CD4-positive, alpha-beta T cell treated with Interleukin-1 beta for 1 hour (primary cell): ENCODE measurements around the gene ANKK1.

Experiments
- DNase-seq, 2 donors: peaks; one replicate each; pipeline ENCODE4 v3.0.0-alpha.2; 2020 to 2022

ANKK1 gene

DNA sequence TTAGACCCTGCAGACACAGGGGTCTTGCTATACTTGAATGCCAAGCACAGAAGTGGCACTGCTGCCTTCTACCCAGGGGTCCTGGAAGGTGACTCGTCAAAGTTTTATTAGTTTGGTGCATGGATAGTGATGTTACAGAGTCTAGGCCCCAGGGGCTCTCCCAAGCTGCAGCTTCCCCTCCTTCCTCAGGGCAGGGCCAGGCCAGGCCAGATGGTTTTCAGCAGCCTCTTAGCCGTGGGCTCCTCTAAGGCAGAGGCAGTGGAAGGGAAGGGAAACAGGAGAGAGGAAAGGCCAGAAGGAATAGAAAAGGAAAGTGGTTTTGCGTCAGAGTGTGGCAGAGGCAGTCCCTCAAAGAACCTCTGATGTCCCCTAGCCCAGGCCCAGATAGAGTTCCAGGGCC, 21.9 kb downstream of the ANKK1 start:
- no peak for DNase-seq

DNA sequence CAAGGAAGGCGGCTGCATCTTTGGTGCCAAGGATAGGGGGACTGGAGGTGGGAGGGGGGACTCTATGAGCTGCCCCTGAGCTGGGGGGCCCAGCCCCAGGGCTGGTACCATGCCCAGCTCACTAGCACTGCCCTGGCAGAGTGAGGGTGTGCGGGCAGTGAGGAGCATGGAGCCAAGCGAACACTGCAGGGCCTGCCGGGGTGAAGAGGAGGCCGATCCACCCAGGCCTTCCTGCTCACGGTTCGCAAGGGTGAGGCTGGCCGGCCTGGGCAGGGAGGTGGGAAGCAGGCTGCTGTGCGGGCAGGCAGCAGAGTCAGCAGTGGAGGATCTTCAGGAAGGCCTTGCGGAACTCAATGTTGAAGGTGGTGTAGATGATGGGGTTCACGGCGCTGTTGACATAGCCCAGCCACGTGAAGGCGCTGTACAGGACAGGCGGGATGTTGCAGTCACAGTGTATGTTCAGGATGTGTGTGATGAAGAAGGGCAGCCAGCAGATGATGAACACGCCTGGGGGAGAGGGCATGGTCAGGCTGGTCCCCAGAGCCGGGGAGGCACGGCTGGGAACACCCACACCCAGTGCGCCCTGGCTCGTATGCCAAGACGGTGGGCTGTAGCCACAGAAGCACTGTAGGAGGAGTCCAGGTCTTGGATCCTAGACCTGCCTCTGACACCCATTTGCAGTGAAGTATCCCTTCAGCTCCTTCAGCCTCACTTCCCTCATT, 23.0 kb downstream of the ANKK1 start:
- no peak for DNase-seq

DNA sequence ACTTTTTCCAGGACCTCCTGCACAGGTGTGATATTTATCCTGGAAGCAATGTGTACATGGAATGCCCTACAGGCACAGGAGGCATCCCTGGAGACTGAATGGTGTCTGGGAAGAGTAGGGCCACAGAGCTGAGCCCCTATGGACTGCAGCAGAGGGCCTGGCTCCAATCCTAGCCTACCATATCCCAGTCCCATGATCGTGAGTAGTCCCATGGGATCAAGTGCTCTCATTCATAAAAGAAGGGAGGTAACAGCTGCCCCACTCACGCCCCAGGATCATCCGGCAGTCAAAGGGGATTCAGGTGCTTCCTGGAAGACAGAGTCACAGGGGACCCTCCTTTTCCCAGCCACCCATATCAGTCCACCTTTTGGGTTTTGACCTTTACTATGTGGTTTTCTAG, 24.0 kb downstream of the ANKK1 start:
- no peak for DNase-seq

DNA sequence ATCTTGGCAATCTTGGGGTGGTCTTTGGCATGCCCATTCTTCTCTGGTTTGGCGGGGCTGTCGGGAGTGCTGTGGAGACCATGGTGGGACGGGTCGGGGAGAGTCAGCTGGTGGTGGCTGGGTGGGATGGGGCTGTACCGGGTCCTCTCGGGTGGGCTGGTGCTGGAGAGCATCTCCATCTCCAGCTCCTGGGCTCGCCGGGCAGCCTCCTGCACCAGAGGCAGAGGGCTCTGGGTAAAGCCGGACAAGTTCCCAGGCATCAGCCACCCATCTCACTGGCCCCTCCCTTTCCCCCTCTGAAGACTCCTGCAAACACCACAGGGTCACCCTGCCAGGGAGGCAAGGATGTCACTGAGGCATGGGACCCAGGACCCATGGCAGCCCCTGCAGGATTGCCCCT, 25.1 kb downstream of the ANKK1 start:
- DNase-seq = no peak

DNA sequence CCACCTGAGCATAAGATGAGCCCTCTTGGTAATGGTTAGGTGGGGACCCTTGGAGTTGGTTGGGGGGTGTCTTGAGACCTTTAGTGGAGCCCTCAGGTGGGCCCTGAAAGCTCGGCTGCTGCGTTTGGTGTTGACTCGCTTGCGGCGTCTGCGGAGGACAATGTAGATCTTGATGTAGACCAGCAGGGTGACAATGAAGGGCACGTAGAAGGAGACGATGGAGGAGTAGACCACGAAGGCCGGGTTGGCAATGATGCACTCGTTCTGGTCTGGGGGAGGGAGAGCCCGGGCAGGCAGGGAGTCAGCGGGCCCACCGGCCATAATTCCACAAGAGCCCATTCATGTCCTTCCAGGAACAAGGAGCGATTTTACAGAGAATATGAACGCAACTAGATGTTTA, 27.8 kb downstream of the ANKK1 start:
- DNase-seq = no peak

DNA sequence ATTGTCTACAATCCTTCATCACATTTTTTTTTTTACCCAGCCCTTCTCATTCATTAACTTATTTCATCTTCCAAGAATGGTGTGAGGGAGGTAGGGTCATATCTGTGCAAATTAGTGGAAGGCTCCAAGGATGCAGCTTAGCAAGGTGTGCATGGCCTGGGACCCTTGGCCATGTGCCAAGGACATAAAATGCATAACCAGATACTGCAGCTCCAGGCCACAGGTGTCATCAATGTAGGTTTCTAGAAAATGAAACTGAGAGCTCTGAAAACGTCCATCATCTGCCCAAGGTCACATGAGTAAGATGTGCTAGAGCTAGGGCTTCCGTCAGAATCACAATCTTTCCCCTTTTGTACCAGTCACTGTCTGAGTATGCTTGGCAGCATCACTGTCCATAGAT, 29.8 kb downstream of the ANKK1 start:
- no peak for DNase-seq

DNA sequence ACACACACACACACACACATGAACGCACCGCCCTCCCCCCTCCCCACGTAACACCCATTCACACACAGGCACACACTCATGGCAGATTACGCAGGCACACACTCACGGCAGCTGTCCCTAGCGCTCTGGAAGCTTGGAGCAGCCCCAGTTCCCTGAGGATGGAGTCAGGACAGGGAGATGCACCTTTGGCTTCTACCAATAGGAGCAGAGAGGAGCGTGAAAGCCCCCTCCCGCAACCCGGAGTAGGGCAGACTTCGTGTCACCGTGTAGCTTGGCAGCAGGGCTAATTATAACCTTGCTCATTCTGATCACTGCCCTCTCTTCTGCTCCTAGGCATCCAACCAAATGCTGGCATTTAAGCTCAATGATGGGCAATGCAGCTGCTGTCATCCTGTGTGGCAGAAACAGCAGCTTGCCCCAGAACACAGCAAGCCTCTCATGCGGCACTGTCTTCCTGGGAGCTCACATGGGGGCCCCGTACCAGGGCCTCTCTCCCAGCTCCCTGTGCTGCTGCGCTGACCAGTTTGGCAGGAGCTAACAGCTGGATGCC, 31.9 kb downstream of the ANKK1 start:
- no peak for DNase-seq

DNA sequence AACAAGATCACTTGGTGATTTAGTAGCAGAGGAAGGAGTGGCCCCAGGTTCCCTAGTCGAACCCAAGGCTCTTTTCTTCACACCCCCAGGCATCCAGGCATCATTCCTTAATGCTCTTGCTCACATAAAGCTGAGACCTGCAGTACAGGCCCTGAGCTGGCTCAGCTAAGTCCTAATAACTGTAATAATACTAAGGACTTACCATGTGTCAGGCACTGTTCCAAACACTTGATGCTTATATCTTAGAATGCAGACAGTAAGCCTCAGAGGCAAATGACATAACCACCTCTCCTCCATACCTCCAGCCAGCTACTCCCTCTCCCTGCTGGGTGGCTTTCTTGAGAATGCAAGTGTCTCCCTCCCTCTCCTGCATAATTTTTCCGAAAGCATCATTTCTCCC, 33.2 kb downstream of the ANKK1 start:
- no peak for DNase-seq

DNA sequence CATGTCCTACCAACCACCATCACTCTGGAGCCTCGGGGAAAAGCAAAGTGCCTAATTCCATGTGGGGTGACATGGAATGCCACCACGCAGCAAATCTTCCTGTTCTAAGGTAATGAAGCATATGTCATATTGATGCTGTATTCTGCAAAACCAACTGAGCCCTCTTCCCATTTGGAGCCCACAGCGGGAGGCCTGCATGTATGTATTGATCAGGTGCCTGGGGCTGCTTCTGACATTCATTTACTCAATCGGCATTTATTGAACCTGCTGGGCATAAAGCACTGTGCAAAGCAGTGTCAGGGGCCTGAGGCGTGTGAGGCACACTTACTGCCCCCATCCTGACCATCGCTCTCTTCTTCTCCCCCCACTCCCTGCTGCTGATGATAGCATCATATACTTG, 39.1 kb downstream of the ANKK1 start:
- DNase-seq = no peak

DNA sequence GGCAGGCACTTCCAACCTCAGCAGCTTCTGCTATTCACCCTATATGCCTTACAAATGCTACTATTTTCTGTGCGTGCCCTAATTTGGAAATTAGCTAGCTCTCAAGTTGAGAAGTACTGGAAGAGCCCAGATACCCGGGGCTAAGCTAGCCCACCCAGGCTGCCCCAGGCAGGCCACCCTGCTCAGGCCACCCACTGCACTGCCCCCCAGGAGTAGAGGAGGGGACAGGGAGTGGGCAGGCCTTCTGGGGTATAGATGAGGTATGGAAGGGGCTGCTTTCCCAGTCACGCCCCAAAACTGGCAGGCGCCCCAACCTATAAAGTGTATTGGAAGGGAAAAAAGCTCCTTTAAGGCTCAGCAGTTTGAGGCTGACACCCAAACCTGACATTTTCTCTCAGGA, 44.2 kb downstream of the ANKK1 start:
- no peak for DNase-seq

DNA sequence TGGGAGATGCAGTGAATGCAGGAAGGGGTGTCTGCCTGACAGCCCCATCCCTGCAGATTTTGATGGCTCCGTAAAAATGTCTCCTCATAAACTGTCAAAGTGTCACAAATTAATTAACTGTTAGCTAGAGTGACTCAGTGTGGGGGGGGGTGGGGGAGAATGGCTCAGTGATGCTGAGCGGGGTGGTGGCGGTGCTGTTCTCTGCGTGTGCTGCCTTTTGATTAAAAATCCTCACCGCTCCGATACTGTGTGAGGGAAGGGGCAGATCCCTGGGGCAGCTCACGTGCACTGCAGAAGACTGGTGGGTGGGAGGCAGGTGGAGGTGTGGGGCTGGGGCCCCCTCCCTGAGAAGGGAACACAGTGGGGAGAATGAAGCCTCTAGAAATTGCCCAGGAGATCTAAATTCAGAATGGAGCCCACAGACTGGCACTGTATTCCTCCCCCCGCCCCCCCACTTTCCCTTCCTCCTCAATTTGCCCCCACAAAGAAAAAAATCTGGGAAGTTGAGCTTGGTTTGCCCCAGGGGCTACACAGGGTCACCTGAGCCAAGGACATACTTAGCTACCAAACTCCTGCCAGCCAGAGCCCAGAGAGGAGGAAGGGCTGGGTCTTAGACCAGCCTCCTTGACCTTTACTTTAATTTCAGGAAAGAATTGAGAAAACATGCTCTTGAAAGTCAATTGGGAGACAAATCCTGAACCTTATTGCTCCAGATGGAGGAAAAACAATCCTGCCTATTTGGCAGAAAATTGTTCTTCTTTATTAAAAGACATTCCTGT, 47.8 kb downstream of the ANKK1 start:
- no peak for DNase-seq

DNA sequence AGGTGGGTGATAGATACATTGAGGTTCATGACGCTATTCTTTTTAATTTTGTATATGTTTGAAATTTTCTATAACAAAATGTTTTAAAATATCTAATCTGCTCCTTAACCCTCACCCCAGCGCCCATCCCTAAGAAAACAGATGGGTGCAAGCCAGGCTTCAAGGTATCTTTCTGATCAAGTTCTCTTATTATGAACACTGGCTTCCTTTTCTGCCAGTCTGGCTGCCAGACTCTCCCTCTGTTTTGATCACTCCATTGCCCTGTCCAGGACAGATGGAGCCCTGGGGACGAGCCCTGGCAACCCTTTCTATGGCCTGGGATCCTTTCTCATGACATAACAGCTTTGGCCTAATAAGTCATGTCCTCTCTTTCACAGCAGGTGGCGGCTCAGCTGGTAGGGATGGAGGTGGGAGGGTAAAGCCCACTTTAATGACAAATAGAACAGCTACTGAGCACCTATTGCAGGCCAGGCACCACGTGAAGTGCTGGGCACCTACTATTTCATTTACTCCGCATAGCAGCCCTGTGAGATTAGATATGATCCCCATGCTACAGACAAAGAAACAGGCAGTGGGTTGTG, 49.2 kb downstream of the ANKK1 start:
- DNase-seq = no peak

DNA sequence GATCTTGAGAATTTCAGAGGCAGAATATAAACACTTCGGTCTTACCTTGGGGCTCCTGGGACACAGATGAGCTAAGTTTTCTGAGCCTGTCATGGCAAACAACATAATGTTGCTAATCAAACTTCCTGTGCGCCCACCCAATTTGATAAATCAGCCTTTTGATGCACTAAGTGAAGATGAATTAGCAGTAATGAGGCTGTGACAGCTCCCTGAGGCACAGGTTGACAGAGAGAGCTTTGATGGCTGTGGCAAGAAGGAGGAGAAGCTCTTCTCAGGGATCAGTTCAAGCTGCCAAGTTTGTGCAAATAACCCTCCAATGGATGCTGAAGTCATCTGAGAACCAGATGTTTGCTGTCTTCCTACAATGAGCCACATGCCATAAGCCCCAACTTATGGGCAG, 53.2 kb downstream of the ANKK1 start:
- no peak for DNase-seq

DNA sequence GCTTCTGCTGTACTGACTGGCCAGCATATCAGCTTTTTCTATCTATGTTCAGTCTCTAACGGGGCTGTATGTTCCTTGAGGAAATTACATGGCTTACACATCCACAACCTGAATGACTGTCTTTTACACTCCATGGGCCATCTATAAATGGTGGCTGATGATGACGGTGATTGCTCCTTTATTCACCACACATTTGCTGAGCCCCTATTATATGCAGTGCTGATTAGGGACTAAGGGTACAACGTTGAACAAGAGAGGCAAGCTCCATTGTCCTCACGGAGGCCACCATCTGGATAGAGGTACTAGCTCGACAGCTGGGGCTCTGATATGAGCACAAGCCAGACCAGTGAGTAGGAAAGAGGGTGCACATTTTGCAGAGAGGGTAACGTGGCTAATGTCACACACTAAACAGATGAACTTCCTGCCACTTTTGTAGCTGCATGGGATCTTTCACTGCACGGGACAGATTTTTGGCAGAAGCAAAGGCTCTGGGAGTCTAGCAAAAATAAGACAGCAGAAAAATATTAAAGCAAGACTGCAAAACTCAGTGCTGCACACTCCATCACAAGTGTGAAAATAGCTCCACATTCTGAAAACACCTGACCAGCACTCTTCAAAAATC, 57.0 kb downstream of the ANKK1 start:
- no peak for DNase-seq

DNA sequence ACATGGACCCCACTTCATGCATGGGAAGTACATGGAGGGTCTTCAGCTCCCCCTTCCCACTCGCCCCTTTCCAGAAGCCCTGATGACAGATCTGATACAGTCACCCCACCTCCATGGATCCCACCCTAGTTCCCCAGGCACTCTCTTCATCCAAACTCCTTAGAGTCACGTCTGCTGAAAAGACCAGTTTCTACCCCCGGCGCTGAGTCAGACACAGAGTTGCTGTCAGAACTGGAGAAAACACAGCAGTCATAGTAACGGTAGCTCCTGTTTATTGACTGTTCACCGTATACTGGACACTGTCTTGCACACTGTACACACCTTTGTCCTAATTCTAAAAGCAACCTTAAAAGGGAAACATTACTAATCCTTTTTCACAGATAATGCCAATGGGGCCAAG, 58.5 kb downstream of the ANKK1 start:
- no peak for DNase-seq

DNA sequence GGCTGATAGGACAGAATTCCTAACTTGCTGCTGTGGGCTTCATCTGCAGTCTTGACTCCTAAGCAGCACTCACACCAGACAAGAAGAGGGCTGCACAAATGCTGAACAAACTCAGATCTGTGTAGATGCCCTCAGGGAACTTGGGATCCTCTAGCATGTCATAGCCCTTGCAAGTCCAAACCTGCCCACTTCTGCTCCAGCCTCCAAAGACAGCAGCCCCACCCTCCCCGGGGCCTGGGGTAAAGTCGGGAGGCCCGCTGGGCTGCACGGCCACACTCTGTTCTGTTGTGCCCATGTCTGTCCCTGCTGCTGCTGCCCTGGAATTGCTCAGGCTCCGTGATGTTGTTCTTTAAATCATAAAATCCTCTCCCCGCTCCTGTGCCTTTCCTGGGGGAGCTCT, 59.4 kb downstream of the ANKK1 start:
- DNase-seq = no peak

DNA sequence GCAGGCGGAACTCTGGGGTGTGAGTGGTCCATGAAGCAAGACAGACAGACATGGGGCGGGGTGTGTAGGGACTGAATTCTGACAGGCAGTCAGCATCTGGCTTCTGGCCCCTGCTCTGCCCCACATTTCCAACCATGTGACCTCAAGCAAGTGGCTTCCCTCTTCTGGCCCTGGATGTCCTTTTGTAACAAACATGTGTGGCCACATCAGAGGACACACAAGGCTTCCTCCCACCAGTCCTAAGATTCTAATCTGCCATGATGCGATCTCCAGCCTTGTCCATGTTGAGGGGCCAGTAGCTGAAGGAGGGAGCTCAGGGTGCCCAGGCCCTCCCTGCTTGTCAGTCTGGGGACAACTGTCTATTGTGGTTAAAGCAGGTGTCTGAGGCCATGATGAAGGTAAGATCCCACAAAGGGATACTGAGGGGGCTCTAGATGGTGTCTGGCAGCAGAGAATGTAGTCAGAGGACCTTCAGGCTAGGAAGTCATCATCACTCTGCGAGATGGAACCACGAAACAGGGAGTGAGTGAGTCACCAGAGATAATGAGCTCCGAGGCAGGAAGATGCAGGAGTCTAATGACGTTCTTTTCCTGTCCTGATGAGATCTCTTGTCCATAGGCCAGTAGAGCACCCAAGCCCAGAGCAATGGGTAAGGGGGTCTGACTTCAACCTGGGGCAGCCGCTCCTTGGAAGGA, 60.2 kb downstream of the ANKK1 start:
- no peak for DNase-seq

DNA sequence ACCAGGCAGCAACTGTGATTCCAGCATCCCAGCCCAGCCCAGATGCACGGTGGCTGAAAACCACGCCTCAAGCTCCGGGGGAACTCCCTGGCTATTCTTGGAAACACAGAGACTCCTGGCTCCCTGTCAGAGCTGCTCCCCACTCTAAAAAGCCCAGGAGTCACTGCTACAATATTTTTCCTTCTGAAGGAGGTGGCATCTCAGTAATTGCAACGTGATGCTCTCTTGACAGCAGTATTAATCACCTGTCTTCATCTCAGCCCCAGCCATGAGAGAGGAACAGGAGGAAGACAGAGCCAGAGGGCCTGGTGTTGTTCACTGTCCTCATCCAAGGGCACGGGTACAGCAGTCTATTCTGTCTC, 60.7 kb downstream of the ANKK1 start:
- DNase-seq = no peak

DNA sequence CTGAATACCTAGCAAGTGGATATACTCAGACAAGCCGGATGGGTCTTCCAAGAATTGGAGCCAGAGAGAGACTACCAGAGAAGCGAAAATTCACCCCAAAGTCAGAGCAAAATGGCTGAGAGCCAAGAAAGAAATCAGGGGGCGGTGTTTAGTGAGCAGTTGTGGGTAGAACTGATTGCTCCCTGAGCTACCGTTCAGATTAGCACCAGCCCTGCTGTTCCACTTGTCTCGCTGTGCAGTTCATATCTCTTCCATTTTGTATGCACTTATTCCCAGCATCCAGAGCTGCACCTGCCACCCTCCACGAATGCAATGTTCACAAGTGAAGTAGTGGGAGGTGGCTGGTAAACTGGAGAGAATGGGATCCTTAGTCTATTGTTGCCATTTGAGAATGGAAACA, 62.2 kb downstream of the ANKK1 start:
- no peak for DNase-seq
